Stomach (tissue), 4 donors: ENCODE results near the gene TMEM132D.

Experiments
- POLR2A ChIP-seq, 4 donors: fragments of 450-650 bp; IDR thresholded peaks; one replicate each; pipeline ENCODE4 v1.6.1; 2016; ENCODE audit warnings: antibody characterized with exemption in 4 of 4, control low read depth in 2 of 4, mild to moderate bottlenecking in 1 of 4, moderate library complexity in 1 of 4
- TF ChIP-seq, protein P1 (sequence below), 7 experiments: fragments of 450-650 bp in 4 of 7; fragments of 200-600 bp in 3 of 7; sonication (generic) in 3 of 7; IDR thresholded peaks; one replicate each; pipeline ENCODE4 v1.5.1; 2016 to 2019; ENCODE audit warnings: antibody characterized with exemption in 7 of 7, control low read depth in 2 of 7, mild to moderate bottlenecking in 1 of 7

DNA sequence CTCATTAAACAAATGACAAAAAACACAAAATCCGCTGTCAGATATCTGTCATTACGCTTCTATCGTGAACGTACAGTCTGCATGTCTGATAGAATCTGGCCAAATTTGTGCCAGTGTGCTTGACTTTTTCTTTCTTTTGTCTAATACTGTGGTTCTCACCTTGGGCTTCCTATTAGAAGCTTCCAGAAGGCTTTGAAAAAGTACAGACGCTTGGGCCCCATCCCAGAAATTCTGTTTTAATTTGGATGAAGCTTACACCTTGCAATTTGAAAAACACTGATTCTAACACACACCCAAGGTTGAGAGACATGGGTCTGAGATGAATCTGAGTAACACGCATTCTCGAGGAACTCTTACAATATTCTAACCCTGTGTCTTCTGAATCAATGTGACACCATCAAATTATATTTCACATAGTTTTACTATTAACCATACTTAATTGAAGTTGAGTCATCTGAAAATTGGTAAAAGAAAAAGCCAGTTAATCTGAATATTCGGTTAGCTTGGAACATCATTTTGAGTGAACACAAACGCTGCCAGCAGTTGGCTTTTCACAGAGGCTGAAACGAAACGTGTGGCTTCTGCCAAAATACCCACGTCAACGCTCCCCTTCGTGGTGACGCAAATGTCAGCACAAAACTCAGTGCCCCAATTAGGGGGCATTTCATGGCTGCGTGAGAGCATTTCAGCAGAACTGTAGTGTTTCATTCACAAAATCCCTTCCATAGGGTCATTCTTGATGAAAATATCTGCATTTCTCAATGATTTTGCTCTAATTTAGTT, 420.5 kb downstream of the TMEM132D start:
- TF ChIP-seq, protein P1, sequence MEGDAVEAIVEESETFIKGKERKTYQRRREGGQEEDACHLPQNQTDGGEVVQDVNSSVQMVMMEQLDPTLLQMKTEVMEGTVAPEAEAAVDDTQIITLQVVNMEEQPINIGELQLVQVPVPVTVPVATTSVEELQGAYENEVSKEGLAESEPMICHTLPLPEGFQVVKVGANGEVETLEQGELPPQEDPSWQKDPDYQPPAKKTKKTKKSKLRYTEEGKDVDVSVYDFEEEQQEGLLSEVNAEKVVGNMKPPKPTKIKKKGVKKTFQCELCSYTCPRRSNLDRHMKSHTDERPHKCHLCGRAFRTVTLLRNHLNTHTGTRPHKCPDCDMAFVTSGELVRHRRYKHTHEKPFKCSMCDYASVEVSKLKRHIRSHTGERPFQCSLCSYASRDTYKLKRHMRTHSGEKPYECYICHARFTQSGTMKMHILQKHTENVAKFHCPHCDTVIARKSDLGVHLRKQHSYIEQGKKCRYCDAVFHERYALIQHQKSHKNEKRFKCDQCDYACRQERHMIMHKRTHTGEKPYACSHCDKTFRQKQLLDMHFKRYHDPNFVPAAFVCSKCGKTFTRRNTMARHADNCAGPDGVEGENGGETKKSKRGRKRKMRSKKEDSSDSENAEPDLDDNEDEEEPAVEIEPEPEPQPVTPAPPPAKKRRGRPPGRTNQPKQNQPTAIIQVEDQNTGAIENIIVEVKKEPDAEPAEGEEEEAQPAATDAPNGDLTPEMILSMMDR (IDR thresholded peaks at IDR 0.05): no peak
- TF ChIP-seq POLR2A (IDR thresholded peaks at IDR 0.05): no peak
